ENCODE measurements around the gene SLC35E2B.
"Not testable (repeated sequence)": the region's sequence is repeated elsewhere in the genome, so short reads cannot be mapped to it uniquely, and the experiment has no call there.

The SLC35E2B gene

GRCh38 chr1:1702506-1702905 is 9.9 kb upstream of the SLC35E2B start:
- DNase-seq = not testable (repeated sequence)

DNA sequence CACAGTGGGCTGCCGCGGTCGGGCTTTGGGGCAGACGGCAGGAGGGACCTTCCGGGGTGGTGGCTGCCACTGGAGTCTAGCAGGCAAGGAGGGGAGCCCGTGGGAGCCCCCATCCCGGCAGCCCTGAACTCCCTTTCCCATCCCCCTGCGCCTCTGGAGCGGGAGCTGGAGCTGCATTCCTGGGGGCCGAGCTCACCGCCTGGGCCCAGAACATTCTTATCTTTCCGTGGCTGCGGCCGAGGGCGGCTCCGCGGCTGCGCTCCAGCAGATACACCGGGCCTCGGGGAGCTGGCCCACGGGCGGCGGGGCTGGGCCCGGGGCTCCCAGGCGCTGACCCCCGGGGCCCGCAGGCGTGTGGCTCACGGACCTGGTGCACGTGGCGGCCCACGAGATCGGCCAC is 8.0 kb upstream of the SLC35E2B start:
- not testable (repeated sequence) for DNase-seq

DNA sequence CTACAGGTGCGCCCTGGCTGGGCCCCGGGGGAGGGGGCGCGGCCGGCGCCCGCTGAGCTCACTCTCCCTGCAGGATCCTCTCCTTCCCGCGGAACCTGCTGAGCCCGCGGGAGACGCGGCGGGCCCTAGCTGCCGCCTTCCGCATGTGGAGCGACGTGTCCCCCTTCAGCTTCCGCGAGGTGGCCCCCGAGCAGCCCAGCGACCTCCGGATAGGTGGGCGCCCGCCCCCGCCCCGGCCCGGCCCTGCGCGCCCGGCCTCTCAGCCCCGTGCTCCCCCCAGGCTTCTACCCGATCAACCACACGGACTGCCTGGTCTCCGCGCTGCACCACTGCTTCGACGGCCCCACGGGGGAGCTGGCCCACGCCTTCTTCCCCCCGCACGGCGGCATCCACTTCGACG is 7.5 kb upstream of the SLC35E2B start:
- DNase-seq = not testable (repeated sequence)

DNA sequence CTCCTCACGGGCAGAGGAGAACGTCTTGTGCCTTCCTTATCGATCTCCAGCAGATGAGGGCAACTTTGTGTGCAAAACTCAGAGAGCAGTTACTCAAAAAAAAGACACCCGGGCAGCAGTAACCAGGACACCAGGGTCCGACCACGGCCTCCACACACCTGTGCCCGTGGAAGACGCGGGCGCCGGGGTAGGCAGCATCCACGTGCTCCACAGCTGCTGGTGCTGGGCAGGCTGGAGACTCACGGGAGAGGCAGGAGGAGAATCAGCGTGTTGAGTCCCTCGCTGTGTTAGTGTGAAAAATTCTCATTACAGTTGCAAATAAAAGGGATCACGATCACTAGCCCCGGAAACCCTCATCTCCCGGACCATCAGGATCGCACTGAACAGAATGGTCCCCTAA is 6.5 kb upstream of the SLC35E2B start:
- not testable (repeated sequence) for DNase-seq

DNA sequence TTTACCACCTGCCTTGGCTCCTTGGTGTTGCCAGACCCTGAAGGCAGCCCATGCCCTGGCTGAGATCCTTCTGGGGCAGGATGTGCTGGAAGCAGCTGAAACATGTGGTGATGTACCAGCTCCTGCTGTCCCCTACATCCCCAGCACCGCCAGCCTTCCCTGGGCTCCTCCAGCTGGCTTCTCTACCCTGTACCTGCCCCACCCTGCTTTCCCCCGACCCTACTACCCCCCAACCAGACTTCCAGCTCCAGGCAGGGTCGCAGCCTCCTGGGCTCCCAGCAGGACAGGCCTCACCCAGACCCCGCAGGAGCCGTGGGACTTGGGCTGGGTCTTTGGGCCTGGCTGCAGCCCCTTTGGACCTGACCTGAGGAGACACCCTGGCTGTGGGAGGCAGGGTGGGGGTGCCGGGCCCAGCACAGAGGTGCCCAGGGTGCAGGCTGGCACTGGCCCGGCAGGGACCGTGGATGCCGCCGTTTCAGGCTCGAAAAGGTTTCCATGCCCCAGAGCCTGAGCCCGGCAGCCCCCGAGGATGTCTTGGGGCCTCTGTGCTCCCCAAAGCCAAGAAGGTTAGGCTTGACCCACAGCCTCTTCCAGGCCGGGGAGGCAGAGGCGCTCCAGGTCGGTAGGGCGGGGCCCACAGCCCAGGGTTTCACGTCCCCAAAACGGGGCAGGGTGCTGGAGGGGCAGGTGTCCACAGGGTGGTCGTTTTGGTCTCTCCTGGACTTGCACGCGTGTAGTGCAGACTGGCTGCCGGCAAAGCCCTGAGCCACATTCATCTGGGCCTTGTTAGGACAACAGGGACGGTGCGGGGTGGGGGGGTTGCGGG is 5.0 kb upstream of the SLC35E2B start:
- not testable (repeated sequence) for DNase-seq

- not testable (repeated sequence) for DNase-seq
Measured at GRCh38 chr1:1696431-1697357, 4.1 kb upstream of the SLC35E2B start.

DNA sequence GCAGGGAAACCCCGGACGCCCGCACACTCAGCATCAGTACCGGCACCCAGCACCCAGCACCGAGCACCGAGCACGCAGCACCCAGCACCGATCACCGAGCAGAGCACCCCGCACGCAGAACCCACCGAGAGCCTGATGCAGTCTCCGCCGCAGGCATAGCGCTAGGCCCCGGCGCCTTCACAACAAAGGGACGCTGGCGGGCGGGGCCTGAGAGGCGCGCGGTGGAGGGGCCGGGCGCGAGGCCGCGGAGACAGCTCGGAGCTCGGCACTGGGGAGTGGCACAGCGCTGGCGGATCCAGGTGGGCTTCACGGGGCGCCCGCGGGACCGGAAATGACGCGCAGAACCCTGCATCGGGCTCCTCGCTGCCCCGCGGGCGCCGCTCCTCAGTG is 276 bp downstream of the SLC35E2B start:
- DNase-seq = peak; percentile 23 to 50

DNA sequence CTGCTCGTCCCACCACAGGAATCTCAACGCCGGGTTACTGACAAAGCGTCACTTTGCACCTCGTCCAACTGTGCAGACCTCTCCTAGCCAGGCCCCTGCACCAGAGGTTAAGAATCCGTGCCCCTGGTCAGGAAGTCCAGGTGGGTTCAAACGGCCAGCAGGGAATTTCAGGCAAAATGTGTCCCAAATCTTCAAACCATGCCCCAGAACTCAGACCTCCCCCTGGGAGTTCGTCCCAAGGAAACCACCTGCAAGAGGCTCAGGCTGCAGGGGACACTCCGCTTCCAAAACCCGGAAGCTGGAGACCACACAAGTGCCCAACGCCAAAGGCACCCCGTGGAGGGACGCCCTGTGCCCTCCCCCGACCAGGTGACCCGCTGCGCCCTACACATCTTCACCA is 1.2 kb downstream of the SLC35E2B start:
- DNase-seq = not testable (repeated sequence)

DNA sequence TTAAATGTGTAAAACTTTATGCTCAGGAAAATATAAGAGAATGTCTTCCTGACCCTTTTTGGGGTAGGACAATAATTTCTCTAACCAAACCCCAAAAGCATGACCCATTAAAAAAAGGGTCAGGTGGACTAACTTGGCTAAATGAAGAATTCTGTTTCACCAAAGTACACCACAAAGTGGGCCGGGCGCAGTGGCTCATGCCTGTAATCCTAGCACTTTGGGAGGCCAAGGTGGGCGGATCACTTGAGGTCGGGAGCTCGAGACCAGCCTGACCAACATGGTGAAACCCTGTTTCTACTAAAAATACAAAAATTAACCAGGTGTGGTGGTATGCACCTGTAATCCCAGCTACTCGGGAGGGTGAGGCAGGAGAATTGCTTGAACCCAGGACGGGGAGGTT is 3.1 kb downstream of the SLC35E2B start:
- DNase-seq = not testable (repeated sequence)

DNA sequence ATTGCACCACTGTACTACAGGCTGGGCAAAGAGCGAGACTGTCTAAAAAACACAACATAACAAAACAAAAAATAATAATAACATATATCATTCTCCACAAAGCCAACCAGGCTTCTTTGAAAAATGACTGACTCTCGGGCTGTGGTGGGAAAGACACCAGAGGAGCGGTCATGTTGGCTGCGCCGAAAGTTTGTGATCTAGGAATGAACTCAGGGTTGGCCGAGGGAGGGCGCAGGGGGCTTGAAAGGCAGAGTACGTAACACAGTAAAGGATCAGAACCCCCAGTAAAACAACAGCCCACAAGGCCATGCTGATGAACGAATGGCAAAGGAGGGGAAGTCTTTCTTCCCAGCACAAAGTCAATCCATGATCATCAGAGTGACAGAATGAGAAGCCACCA is 4.7 kb downstream of the SLC35E2B start:
- DNase-seq = no peak

GRCh38 chr1:1684031-1684681 is 8.4 kb downstream of the SLC35E2B start:
- no peak for DNase-seq

DNA sequence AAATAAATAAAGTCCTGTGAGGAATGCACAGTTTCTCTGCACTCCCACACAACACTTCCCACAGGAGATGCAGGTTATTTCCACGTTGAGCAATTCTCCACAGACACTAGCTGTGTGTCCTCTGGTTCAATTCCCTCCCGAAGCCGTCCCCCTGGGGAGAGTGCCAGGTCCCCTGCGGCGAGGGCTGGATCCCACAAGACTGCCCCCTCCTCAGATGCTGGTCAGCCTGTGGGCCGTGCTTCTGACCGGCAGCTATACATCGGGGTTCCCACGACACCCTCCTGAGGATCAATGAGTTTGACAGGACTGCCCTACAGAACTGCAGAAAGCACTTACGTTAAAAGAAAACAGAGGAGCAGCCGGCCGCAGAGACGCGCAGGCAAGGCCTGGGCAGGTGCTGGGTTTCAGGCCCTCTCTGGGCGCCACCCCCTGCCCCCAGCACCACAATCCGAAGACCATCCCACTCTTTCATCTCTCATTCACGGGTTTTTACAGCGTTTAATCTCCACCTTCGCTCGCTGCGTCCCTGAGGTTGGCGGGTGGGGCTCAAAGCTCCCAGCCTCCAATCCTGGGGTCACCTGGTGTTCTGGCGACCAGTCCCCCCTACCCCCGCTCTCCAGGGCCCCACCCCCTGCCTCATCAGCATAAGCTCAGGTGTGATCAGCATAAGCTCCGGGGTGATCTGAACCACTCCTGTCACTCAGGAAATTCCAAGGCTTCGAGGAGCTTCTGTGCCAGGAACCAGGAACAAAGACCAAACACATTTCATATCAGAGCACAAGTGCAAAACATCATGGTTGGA is 9.3 kb downstream of the SLC35E2B start:
- no peak for DNase-seq

GRCh38 chr1:1680912-1681273 is 11.7 kb downstream of the SLC35E2B start:
- DNase-seq = no peak

GRCh38 chr1:1680031-1680911 is 12.3 kb downstream of the SLC35E2B start:
- no peak for DNase-seq

DNA sequence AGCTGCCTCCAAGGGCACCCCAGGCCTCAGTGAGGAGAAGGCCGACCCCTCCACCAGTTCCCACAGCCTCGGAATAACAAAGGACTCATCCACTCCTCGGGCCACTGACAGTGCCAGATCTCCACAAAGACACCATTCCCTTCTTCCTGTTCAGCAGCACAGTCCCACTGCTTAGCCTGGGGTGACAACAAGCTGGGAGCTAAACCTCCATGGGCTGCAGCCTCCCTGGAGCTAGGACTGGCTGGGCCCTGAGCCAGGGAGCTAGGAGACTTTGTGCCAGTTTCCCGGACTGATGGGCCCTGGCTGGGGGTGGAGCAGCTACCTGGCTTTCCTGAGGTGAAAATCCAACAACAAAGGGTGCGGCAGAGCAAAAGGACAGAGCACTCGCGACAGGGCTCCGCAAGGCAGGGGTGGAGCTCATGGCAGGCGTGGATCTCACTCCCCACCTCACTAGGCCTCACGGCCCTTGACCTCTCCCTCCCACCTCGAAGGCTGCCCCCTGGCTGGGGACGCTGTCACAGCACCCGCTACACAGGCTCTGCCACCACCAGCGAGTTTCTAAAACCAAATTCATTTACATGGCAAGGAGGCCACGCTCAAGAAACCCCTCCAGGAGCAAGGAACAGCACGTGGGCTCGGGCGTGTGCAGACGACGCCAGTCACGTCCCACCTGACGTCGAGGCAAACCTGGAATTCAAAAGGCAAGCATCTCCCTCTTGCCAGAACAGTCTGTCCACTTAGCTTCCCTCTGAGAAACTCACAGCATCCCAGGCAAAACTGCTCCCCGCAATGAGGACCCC is 13.8 kb downstream of the SLC35E2B start:
- no peak for DNase-seq

DNA sequence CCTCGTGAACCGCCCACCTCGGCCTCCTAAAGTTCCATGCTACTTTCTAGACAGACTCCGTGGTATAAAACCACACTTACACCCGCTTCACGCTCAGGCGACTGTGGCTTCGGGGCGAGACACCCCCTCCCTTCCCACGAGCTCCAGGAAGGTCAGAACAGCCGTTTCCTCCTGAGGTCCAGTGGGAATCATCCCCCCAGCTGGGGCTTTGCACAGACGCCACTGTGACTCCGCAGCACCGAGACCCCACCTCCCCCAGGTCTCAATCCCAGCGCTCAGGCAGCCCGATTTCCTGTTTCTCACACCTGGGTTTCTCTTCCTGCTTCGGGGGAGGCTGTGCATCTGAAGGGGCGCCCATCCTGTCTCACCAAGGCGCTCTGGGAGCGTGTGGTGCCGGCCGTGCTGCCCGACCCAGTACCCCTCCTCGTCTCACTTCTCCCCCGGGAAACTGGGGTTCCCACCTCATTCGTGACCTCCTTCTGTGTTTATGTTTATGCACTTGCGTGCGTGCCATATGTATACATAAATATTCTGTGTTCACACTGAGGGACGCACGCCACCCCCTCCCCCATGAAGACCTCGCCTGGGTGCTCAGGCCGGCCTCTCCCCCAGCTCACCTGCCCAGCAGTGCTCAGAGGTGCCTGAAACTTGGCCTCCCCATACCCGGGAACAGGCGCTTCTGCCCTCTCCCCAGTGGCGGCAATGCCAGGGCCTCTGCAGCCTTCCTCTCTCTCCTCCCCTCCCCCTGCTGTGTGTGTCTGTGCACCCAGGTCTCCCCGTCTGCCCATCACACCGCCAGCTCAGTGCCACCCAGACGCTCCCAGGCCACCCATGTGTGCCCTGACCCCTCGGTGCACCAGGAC is 14.6 kb downstream of the SLC35E2B start:
- peak in 1 of 2 donors; percentile 3 for DNase-seq

DNA sequence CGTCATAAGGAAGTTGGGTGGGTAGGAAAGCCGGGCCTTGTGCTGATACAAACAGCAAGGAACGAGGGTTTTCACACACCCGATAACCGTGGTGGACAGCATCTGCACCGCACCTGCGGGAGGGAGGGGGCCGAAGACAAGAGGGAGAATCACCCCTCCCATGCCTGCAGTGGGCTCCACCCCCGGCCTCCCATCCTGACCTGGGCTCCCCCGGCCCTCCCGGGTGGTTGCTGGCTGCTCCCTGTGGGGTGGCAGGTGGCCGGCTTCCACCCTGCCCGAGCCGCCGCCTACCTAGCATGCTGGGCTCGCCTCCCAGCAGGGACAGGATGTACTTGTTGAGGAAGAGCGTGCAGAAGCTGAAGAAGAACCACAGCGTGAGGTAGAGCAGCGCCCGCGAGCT is 16.5 kb downstream of the SLC35E2B start:
- DNase-seq = not testable (repeated sequence)

- not testable (repeated sequence) for DNase-seq
Measured at GRCh38 chr1:1675218-1675617, 17.4 kb downstream of the SLC35E2B start.

DNA sequence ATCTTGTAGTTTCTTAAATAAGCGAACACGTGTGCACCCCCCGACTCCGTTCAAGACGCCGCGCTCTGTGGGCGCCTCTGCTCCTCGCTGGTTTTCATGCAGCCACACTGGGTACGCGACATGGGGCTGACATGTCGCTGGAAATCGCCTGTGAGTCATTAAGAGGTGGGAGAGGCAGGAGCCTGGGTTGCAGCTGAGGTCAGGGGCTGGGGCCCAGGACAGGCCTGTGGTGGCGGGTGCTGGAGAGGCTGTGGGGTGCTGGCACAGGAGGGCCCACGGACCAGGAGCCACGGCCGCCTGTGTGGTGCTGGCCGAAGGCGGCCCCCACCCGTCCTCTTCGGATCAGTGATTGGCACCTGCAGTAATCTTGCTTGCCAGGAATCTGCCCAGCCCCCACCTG is 17.8 kb downstream of the SLC35E2B start:
- not testable (repeated sequence) for DNase-seq

All from bone marrow (tissue), 2 donors.